K562 (cell line): Measurements from ENCODE around the gene CREG1. TPM values are rescaled to one million over a fixed set of nuclear protein-coding genes. Genes with fewer than 3 reads are reported as not detected.

ENCODE experiments used
- ATAC-seq: fragments of 200-7000 bp; cut with Tn5 transposase; 3 replicates; pipeline ENCODE4 v1.9.1; 2020; ENCODE audit warnings: moderate library complexity
- BruUV-seq: library from RNA; stranded (reverse); fragments of 400-500 nt; replicated peaks from 2 replicates; lab custom pipeline; 2021; lab: Mats Ljungman, UMichigan
- CTCF ChIA-PET: fragments of 300-600 bp; formaldehyde crosslinking; extraction: SDS; loops from one replicate; lab custom pipeline; 2021; ENCODE audit warnings: low intra/inter-chr PET ratio; lab: Yijun Ruan, JAX
- POLR2A ChIA-PET: fragments of 300-600, 350-650 bp; sonication (Branson Sonifier 250); formaldehyde crosslinking; extraction: SDS; loops from one replicate; lab custom pipeline; 2021; ENCODE audit warnings: antibody characterized with exemption, inconsistent platforms; lab: Yijun Ruan, JAX
- DNase-seq, 4 experiments: peaks; one replicate each; pipeline versions ENCODE4 v3.0.0 to v3.0.0-alpha.2; 2011 to 2018; ENCODE audit warnings: low spot score in 3 of 4, mixed read lengths in 3 of 4; ENCODE audit errors: extremely low read depth in 1 of 4
- FAIRE-seq: peaks from 2 replicates; lab custom pipeline; 2011; peaks lifted over from hg19 to GRCh38; lab: Jason Lieb, UNC
- H2AFZ ChIP-seq: 2 replicates; pipeline ENCODE4 v1.6.0; 2011; ENCODE audit warnings: low read depth, low read length, control low read depth, inconsistent platforms
- H3K27ac ChIP-seq: fragments of 200-600 bp; 3 replicates; pipeline ENCODE4 v1.8.0; 2011; ENCODE audit warnings: low read depth, mild to moderate bottlenecking, control low read depth, inconsistent platforms, low read length, moderate library complexity, mixed read lengths; ENCODE audit errors: extremely low read depth
- H3K27me3 ChIP-seq, 2 experiments: fragments of 300-600 bp in 1 of 2; 2 replicates in 1 of 2; 3 replicates in 1 of 2; pipeline versions ENCODE4 v1.6.0 to v1.8.0; 2011; ENCODE audit warnings: inconsistent platforms in 2 of 2, low read length in 2 of 2, mild to moderate bottlenecking in 1 of 2, mixed read lengths in 1 of 2, moderate library complexity in 1 of 2; ENCODE audit not compliant: control insufficient read depth in 2 of 2, insufficient read depth in 2 of 2
- H3K36me3 ChIP-seq: fragments of 300-600 bp; 3 replicates; pipeline ENCODE4 v1.8.0; 2011; ENCODE audit warnings: mild to moderate bottlenecking, low read length, inconsistent platforms; ENCODE audit not compliant: control insufficient read depth, insufficient read depth
- H3K4me1 ChIP-seq, 2 experiments: fragments of 200-600 bp in 1 of 2; replicated peaks in 1 of 2; 2 replicates in 1 of 2; 3 replicates in 1 of 2; pipeline versions ENCODE4 v1.5.1 to v1.8.0; 2011; ENCODE audit warnings: inconsistent platforms in 2 of 2, low read length in 2 of 2, mild to moderate bottlenecking in 1 of 2, mixed read lengths in 1 of 2, moderate library complexity in 1 of 2; ENCODE audit not compliant: control insufficient read depth in 2 of 2, insufficient read depth in 2 of 2
- H3K4me2 ChIP-seq: 2 replicates; pipeline ENCODE4 v1.6.1; 2011; ENCODE audit warnings: low read length, control low read depth, inconsistent platforms, mixed read lengths; ENCODE audit not compliant: insufficient read depth
- H3K4me3 ChIP-seq: fragments of 200-600 bp; sonication (generic), shearing (Covaris generic); 2 replicates; pipeline ENCODE4 v1.5.1; 2016; ENCODE audit warnings: control low read depth, inconsistent platforms
- H3K79me2 ChIP-seq: fragments of 200-600 bp; 3 replicates; pipeline ENCODE4 v1.8.0; 2011; ENCODE audit warnings: low read length, inconsistent platforms; ENCODE audit not compliant: control insufficient read depth, insufficient read depth
- H3K9ac ChIP-seq, 2 experiments: 2 replicates each; pipeline versions ENCODE4 v1.6.0 to v1.6.1; 2011; ENCODE audit warnings: low read depth in 2 of 2, low read length in 2 of 2, control low read depth in 1 of 2, inconsistent platforms in 1 of 2, mild to moderate bottlenecking in 1 of 2, mixed read lengths in 1 of 2; ENCODE audit not compliant: insufficient read depth in 1 of 2
- H3K9me1 ChIP-seq: one replicate; pipeline ENCODE4 v1.6.0; 2011; ENCODE audit warnings: inconsistent platforms, mild to moderate bottlenecking, low read length, moderate library complexity; ENCODE audit not compliant: control insufficient read depth, insufficient read depth
- H3K9me3 ChIP-seq: replicated peaks from 2 replicates; pipeline ENCODE4 v1.5.1; 2011; ENCODE audit warnings: low read depth, low read length, inconsistent platforms; ENCODE audit not compliant: control insufficient read depth, insufficient read depth
- H4K20me1 ChIP-seq: replicated peaks from 2 replicates; pipeline ENCODE4 v1.6.1; 2011; ENCODE audit warnings: low read length, inconsistent platforms, mixed read lengths; ENCODE audit not compliant: control insufficient read depth, insufficient read depth
- CAMTA2 ChIP-seq: fragments of 250-450 bp; sonication (Bioruptor Pico); conservative IDR thresholded peaks from 2 replicates; pipeline ENCODE4 v1.5.1; 2022
- CHD1 ChIP-seq: fragments of 200-600 bp; sonication (generic); IDR thresholded peaks from one replicate; pipeline ENCODE4 v1.6.1; 2012; ENCODE audit warnings: mild to moderate bottlenecking, moderate library complexity, low read length, inconsistent platforms
- EGR1 ChIP-seq: fragments of 450-650 bp; conservative IDR thresholded peaks from 2 replicates; pipeline ENCODE4 v1.6.1; 2017; ENCODE audit warnings: mild to moderate bottlenecking
- EZH2 ChIP-seq: IDR thresholded peaks from 2 replicates; pipeline ENCODE4 v1.6.1; 2012; ENCODE audit warnings: low read depth, mild to moderate bottlenecking, inconsistent platforms, low read length, borderline replicate concordance
- FIP1L1 ChIP-seq: fragments of 200-400 bp; formaldehyde crosslinking; IDR thresholded peaks from 2 replicates; pipeline ENCODE4 v1.6.1; 2018; ENCODE audit warnings: mild to moderate bottlenecking, low read depth, low read length; ENCODE audit not compliant: poor library complexity, severe bottlenecking
- GABPB2 ChIP-seq: fragments of 250-450 bp; sonication (Bioruptor Pico); conservative IDR thresholded peaks from 2 replicates; pipeline ENCODE4 v1.5.1; 2021; ENCODE audit warnings: mild to moderate bottlenecking
- GTF2B ChIP-seq: IDR thresholded peaks from 2 replicates; pipeline ENCODE4 v1.6.1; 2011; ENCODE audit not compliant: insufficient read length; ENCODE audit errors: extremely low read depth
- IRF9 ChIP-seq: fragments of 450-650 bp; IDR thresholded peaks from 2 replicates; pipeline ENCODE4 v1.6.1; 2016; ENCODE audit warnings: missing biosample characterization, missing genetic modification characterization
- JUND ChIP-seq, 2 experiments: IDR thresholded peaks; 2 replicates in 1 of 2; 3 replicates in 1 of 2; pipeline ENCODE4 v1.6.1; 2011; ENCODE audit warnings: borderline replicate concordance in 2 of 2, low read depth in 2 of 2, low read length in 2 of 2, improper control_type of control experiment in 1 of 2, missing biosample characterization in 1 of 2, missing genetic modification characterization in 1 of 2, missing genetic modification reagents in 1 of 2
- KAT8 ChIP-seq: fragments of 450-650 bp; IDR thresholded peaks from 2 replicates; pipeline ENCODE4 v1.6.1; 2016; ENCODE audit warnings: low read depth, mild to moderate bottlenecking
- MAFF ChIP-seq: IDR thresholded peaks from 2 replicates; pipeline ENCODE4 v1.6.1; 2012; ENCODE audit warnings: low read length, improper control_type of control experiment
- PPARD ChIP-seq: fragments of 250-450 bp; sonication (Bioruptor Pico); IDR thresholded peaks from 2 replicates; pipeline ENCODE4 v1.8.0; 2022; ENCODE audit warnings: inconsistent platforms, mild to moderate bottlenecking, moderate library complexity
- U2AF2 ChIP-seq: fragments of 200-400 bp; formaldehyde crosslinking; optimal IDR thresholded peaks from 2 replicates; pipeline ENCODE3; 2017; ENCODE audit warnings: low read depth, mild to moderate bottlenecking, low read length
- ZNF224 ChIP-seq: sonication (generic); formaldehyde crosslinking; IDR thresholded peaks from 2 replicates; pipeline ENCODE4 v1.8.0; 2022; ENCODE audit warnings: mild to moderate bottlenecking, missing genetic modification reagents
- ZNF311 ChIP-seq: fragments of 250-450 bp; sonication (Bioruptor Pico); IDR thresholded peaks from 2 replicates; pipeline ENCODE4 v1.4.0; 2020; ENCODE audit warnings: mild to moderate bottlenecking, moderate library complexity
- ZSCAN32 ChIP-seq: fragments of 450-650 bp; formaldehyde crosslinking; IDR thresholded peaks from 2 replicates; pipeline ENCODE4 v1.4.0; 2020; ENCODE audit warnings: mild to moderate bottlenecking, moderate library complexity
- WGBS: fragments of 100-300 bp; shearing (Covaris generic); methylation state at CpG from one replicate; pipeline ENCODE4 v1.1.6; 2016; ENCODE audit warnings: low coverage, mixed read lengths; ENCODE audit not compliant: insufficient coverage; ENCODE audit errors: missing lambda C conversion rate; 5-methylcytosine and 5-hydroxymethylcytosine counted together
- in situ Hi-C: fragments of 300-500 bp; cut with MboI; formaldehyde crosslinking; loops from 4 replicates; pipeline ENCODE4 v1.15.0; 2018; ENCODE audit warnings: inconsistent platforms, mixed read lengths
- intact Hi-C: fragments of 100-400 bp; cut with micrococcal nuclease; formaldehyde crosslinking; loops from 2 replicates; pipeline ENCODE4 v1.14.2; 2022
- polyA plus RNA-seq, 8 experiments: library from polyadenylated mRNA; depleted of rRNA in 4 of 8; stranded (reverse) in 5 of 8; unstranded in 3 of 8; fragments of >200 nt; fragmentation: Nextera tagmentation in 2 of 8; fragmentation: Illumina TruSeq in 1 of 8; extraction: Ambion mirVana in 2 of 8; extraction: Trizol in 1 of 8; gene quantifications; 2 replicates each; pipeline versions ENCODE4 v1.2.1 to v1.2.3, GENCODE V29; 2011 to 2014; ENCODE audit warnings: inconsistent platforms in 1 of 8, missing spikeins in 1 of 8
- total RNA-seq, 7 experiments: library from RNA; depleted of rRNA in 6 of 7; stranded (reverse); fragments of >200 nt in 6 of 7; fragmentation: Illumina TruSeq in 2 of 7; extraction: Trizol in 2 of 7; gene quantifications; 2 replicates each; pipeline versions ENCODE4 v1.2.1 to v1.2.3, GENCODE V29; 2011 to 2021; ENCODE audit warnings: low replicate concordance in 1 of 7
- TF ChIP-seq, protein P1 (sequence below): fragments of 200-800 bp; sonication (Bioruptor generic); IDR thresholded peaks from 2 replicates; pipeline ENCODE4 v1.6.1; 2017; ENCODE audit warnings: missing genetic modification characterization, missing compliant biosample characterization
- TF ChIP-seq, protein P2 (sequence below): sonication (generic); formaldehyde crosslinking; IDR thresholded peaks from 2 replicates; pipeline ENCODE4 v1.8.0; 2022; ENCODE audit warnings: mild to moderate bottlenecking, low read depth, missing genetic modification reagents

Gene CREG1
- total and polyA plus RNA-seq, 9 of the 15 experiments (the other 6 are each of a cell fraction or from before 2014, with no cell fraction given) = 45.7 to 272 (median 161) TPM

GRCh38 chr1:167499106-167499505, 54.5 kb downstream of the CREG1 start:
- intact Hi-C loops = no loop called here
- TF ChIP-seq IRF9 (no peak), FIP1L1 (no peak), ZSCAN32 (no peak), MAFF (no peak), ZNF224 (CRISPR knock-in tag) (no peak), GTF2B (no peak), ZNF311 (CRISPR knock-in tag) (no peak), GABPB2 (CRISPR knock-in tag) (no peak), EGR1 (no peak), PPARD (CRISPR knock-in tag) (no peak), CHD1 (no peak), EZH2 (no peak), CAMTA2 (CRISPR knock-in tag) (no peak), U2AF2 (no peak), JUND (IDR thresholded peaks at IDR 0.05; ENCODE audit: borderline replicate concordance, low read depth, low read length) (no peak), JUND (tag; IDR thresholded peaks at IDR 0.05; ENCODE audit: borderline replicate concordance, low read depth, low read length) (no peak), KAT8 (no peak)
- TF ChIP-seq, protein P1, sequence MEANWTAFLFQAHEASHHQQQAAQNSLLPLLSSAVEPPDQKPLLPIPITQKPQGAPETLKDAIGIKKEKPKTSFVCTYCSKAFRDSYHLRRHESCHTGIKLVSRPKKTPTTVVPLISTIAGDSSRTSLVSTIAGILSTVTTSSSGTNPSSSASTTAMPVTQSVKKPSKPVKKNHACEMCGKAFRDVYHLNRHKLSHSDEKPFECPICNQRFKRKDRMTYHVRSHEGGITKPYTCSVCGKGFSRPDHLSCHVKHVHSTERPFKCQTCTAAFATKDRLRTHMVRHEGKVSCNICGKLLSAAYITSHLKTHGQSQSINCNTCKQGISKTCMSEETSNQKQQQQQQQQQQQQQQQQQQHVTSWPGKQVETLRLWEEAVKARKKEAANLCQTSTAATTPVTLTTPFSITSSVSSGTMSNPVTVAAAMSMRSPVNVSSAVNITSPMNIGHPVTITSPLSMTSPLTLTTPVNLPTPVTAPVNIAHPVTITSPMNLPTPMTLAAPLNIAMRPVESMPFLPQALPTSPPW (CRISPR knock-in tag) = no peak
- TF ChIP-seq, protein P2, sequence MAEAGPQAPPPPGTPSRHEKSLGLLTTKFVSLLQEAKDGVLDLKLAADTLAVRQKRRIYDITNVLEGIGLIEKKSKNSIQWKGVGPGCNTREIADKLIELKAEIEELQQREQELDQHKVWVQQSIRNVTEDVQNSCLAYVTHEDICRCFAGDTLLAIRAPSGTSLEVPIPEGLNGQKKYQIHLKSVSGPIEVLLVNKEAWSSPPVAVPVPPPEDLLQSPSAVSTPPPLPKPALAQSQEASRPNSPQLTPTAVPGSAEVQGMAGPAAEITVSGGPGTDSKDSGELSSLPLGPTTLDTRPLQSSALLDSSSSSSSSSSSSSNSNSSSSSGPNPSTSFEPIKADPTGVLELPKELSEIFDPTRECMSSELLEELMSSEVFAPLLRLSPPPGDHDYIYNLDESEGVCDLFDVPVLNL (CRISPR knock-in tag) = no peak

More at GRCh38 chr1:167499106-167499505, 54.5 kb downstream of the CREG1 start:
- Histone ChIP-seq H3K4me3 (no peak overlapping the region), H4K20me1 (0 out of 2 replicates have a peak, but pooled peaks cover 3% of the 10 kb centered on the region), H3K27ac (no peak overlapping the region), H3K27me3 (peaks cover 86 to 88% of the 10 kb centered on the region in 2 experiments), H3K9me1 (no peaks in the 10 kb centered on the region), H3K9ac (no peak overlapping the region), H2AFZ (no peak overlapping the region), H3K4me2 (no peak overlapping the region), H3K9me3 (no peaks in the 10 kb centered on the region), H3K36me3 (no peaks in the 10 kb centered on the region), H3K4me1 (peaks cover 0 to 6% of the 10 kb centered on the region in 2 experiments; a peak in 1 of 5 replicates), H3K79me2 (no peaks in the 10 kb centered on the region)
- POLR2A ChIA-PET = interaction anchor here (1.0 kb wide), 1 partner anchor 19 kb away, joined by 3 read pairs; no protein-coding TSS in a partner anchor
- no peak for ATAC-seq
- DNase-seq = no peak
- BruUV-seq = no TSS peak
- no peak for FAIRE-seq
- WGBS = 0% methylated on average over 4 of the region's 4 CpGs
- CTCF ChIA-PET = no interaction called here
- in situ Hi-C loops = no loop called here
